Upper lobe of left lung (tissue), 4 donors: ENCODE data around the gene PPIE.
"Not testable (repeated sequence)": the region's sequence is repeated elsewhere in the genome, so short reads cannot be mapped to it uniquely, and the experiment has no call there.

ENCODE experiments used
- CTCF ChIP-seq, 6 experiments: fragments of 450-650 bp in 4 of 6; fragments of 200-600 bp in 2 of 6; sonication (generic) in 2 of 6; IDR thresholded peaks; one replicate each; pipeline ENCODE4 v1.5.1; 2016 to 2019; ENCODE audit warnings: antibody characterized with exemption in 6 of 6
- EP300 ChIP-seq, 4 donors: sonication (generic); formaldehyde crosslinking; IDR thresholded peaks; one replicate each; pipeline ENCODE4 v1.5.1; 2017; ENCODE audit warnings: antibody characterized with exemption in 4 of 4, control low read depth in 2 of 4
- POLR2A ChIP-seq, 4 donors: fragments of 450-650 bp; IDR thresholded peaks; one replicate each; pipeline ENCODE4 v1.5.1; 2016 to 2017; ENCODE audit warnings: antibody characterized with exemption in 4 of 4, mild to moderate bottlenecking in 2 of 4

- not testable (repeated sequence) for TF ChIP-seq CTCF, POLR2A, EP300 (IDR thresholded peaks at IDR 0.05)
Observed at GRCh38 chr1:39763619-39764374, 25.1 kb downstream of the PPIE start.
